ENCODE data around the gene EPS15. TPM values are rescaled to one million over a fixed set of nuclear protein-coding genes. Genes with fewer than 3 reads are reported as not detected.
A peak's percentile ranks its signal among the peaks of the same experiment; 100 is the strongest.

Gene EPS15
- 64.5 TPM for total RNA-seq
- long read RNA-seq, full-length matches to known transcripts = 26 of 64 reads
- long read RNA-seq, partial matches to known transcripts = 9 of 64 reads
- long read RNA-seq, other reads (novel, unspliced or antisense) = 29 of 64 reads

DNA sequence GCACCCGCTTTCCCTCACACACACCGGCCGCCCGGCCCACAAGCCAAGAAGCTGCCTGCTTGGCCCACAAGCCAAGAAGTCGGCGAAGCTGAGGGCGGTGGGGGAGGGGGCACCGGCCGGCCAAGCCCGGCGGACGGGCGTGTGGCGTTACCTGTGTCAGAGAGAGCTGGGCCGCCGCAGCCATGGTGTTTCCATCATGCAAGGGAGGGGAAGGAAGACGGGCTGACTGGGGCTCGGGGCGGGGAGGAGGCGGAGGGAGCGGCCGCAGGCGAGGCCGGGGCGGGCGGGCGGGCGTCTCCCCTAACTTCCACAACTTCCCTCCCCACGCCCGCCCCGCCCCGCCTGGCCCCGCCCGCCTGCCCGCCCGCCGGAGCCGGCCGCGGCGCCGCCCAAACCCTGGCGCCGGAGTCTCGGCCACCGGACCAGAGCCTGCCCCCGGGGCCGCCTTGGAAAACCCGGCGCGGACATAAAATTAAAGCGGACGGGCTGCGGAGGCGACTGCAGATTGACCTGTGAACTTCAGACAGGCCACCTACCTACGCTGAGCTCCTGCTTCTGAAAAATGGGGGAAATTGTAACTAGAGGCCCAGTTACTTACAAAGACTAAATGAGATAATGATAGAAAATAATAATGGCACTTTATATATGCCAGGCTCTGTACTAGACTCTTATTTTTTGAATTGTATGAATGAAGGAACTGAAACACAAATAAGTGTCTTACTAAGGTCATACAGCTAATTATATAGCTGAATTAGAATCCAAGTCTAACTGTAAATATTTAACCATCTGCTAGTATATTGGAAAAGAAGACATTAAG, at the start of gene EPS15:
TSS of gene EPS15 (minus strand) at position 219 of the 817 bp plus-strand sequence. CDS start at position 184, 35 bp downstream.
- Histone ChIP-seq H3K27me3 (ENCODE audit: low read depth) (no peaks in the 10 kb centered on the region), H3K9me3 (replicated peaks) (no peaks in the 10 kb centered on the region), H3K27ac (replicated peaks) (peak within 1 kb of the TSS; percentile 97), H3K4me3 (peak within 1 kb of the TSS; percentile 84), H3K36me3 (no peaks in the 10 kb centered on the region), H3K4me1 (peaks cover 47% of the 10 kb centered on the region)
- intact Hi-C loops (cut with micrococcal nuclease) = no loop called here
- TF ChIP-seq, protein P1, sequence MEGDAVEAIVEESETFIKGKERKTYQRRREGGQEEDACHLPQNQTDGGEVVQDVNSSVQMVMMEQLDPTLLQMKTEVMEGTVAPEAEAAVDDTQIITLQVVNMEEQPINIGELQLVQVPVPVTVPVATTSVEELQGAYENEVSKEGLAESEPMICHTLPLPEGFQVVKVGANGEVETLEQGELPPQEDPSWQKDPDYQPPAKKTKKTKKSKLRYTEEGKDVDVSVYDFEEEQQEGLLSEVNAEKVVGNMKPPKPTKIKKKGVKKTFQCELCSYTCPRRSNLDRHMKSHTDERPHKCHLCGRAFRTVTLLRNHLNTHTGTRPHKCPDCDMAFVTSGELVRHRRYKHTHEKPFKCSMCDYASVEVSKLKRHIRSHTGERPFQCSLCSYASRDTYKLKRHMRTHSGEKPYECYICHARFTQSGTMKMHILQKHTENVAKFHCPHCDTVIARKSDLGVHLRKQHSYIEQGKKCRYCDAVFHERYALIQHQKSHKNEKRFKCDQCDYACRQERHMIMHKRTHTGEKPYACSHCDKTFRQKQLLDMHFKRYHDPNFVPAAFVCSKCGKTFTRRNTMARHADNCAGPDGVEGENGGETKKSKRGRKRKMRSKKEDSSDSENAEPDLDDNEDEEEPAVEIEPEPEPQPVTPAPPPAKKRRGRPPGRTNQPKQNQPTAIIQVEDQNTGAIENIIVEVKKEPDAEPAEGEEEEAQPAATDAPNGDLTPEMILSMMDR (IDR thresholded peaks at IDR 0.05; ENCODE audit: borderline replicate concordance) = no peak
- peak; percentile 90 for DNase-seq

DNA sequence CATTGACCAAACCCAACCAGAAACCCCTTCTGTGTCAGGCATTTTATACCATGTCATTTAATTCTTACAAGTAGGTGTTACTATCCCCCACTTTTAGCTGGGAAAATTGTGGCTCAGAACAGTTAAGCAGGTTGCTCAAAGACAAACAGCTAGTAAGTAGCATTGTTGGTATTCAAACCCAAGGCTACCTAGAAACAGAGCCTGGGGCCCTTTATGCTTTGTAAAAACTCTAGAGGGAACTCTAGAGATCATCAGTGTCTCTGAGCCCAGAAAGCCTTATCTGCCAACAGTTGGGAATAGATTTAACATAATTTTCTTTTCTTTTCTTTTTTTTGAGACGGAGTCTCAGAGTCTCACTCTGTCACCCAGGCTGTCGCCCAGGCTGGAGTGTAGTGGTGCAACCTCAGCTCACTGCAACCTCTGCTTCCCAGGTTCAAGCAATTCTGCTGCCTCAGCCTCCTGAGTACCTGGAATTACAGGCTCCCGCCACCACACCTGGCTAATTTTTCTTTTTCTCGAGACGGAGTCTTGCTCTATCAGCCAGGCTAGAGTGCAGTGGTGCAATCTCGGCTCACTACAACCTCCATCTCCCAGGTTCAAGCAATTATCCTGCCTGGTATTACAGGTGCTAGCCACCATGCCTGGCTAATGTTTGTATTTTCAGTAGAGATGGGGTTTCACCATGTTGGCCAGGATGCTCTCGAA, 49.3 kb upstream of the EPS15 start:
- Histone ChIP-seq H3K27me3 (ENCODE audit: low read depth) (no peaks in the 10 kb centered on the region), H3K27ac (replicated peaks) (peak overlapping the region; percentile 18), H3K9me3 (replicated peaks) (no peaks in the 10 kb centered on the region), H3K4me3 (no peak overlapping the region), H3K4me1 (peaks cover 63% of the 10 kb centered on the region), H3K36me3 (no peaks in the 10 kb centered on the region)
- TF ChIP-seq, protein P1 (IDR thresholded peaks at IDR 0.05; ENCODE audit: borderline replicate concordance) = no peak
- intact Hi-C loops (cut with micrococcal nuclease) = no loop called here
- no peak for DNase-seq

DNA sequence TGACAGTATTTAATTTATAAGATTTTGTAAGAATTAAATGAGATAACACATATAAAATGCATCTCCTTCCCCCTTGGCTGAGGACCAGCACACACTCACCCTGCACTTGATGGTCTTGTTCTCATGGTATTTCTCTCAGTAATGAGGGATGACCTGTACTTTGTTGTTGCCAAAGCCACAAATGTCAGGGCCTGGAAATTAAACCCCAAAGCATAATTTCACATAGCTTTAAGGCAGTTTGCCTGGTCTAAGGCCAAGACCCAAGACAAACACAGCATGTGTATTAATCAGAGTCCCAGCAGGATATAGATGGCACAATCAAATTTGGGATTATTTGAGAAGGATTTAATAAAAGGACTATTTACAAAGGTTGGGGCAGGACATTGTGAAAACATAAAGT, 48.6 kb upstream of the EPS15 start:
- H3K4me3 ChIP-seq = no peak overlapping the region
- no peaks in the 10 kb centered on the region for H3K27me3 ChIP-seq (ENCODE audit: low read depth)
- DNase-seq = no peak
- no peaks in the 10 kb centered on the region for H3K36me3 ChIP-seq
- H3K9me3 ChIP-seq (replicated peaks) = no peaks in the 10 kb centered on the region
- intact Hi-C loops (cut with micrococcal nuclease) = no loop called here
- H3K27ac ChIP-seq (replicated peaks) = no peak overlapping the region
- TF ChIP-seq, protein P1 (IDR thresholded peaks at IDR 0.05; ENCODE audit: borderline replicate concordance) = no peak
- peaks cover 66% of the 10 kb centered on the region for H3K4me1 ChIP-seq

DNA sequence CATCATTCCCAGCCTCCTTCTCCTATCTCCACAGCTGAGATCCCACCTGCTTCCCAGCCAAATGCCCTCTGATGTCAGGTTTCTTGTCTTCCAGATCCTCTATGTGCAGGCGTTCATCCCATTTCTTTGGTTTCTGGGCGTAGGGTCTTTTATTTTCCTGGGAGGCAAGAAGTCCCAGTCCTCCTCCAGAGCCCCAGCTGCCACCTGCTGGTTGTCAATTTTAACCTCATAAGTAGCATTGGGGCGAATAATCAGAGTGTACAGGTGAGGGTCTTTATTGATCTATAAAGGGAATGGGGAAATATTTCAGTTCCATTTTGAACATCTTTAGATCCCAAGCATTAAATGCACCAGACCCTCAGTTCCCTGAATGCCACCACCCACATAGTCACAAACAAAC, 47.2 kb upstream of the EPS15 start:
- TF ChIP-seq, protein P1 (IDR thresholded peaks at IDR 0.05; ENCODE audit: borderline replicate concordance) = peak; percentile 17
- peaks cover 64% of the 10 kb centered on the region for H3K4me1 ChIP-seq
- H3K27me3 ChIP-seq (ENCODE audit: low read depth) = no peaks in the 10 kb centered on the region
- no peaks in the 10 kb centered on the region for H3K9me3 ChIP-seq (replicated peaks)
- no peak overlapping the region for H3K27ac ChIP-seq (replicated peaks)
- H3K4me3 ChIP-seq = no peak overlapping the region
- no peak for DNase-seq
- no peaks in the 10 kb centered on the region for H3K36me3 ChIP-seq
- intact Hi-C loops (cut with micrococcal nuclease) = no loop called here

DNA sequence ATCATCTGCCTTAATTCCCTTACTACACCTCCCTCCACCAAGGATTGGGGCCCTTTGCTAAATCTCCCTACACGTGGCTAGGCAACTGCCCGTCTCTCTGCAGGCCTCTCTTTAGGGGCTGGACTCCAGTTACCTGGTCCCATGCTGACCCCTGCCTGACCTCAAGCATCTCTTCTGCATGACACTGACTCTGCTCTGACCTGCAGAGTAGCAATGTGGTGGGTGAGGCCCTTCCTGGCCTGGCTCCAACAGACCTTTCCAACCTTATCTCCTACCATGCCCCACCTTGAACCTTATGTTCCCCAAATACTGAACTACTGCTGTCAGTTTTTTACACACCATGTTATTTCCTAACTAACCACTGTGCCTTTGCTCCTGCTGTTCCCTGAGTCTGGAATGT, 45.9 kb upstream of the EPS15 start:
- H3K4me1 ChIP-seq = peaks cover 66% of the 10 kb centered on the region
- TF ChIP-seq, protein P1 (IDR thresholded peaks at IDR 0.05; ENCODE audit: borderline replicate concordance) = no peak
- no peak overlapping the region for H3K27ac ChIP-seq (replicated peaks)
- H3K27me3 ChIP-seq (ENCODE audit: low read depth) = no peaks in the 10 kb centered on the region
- no peaks in the 10 kb centered on the region for H3K9me3 ChIP-seq (replicated peaks)
- intact Hi-C loops (cut with micrococcal nuclease) = no loop called here
- H3K36me3 ChIP-seq = no peaks in the 10 kb centered on the region
- H3K4me3 ChIP-seq = no peak overlapping the region
- no peak for DNase-seq
